Coronary artery (tissue), 2 donors: Measurements from ENCODE around the gene MAST4.
A peak's percentile ranks its signal among the peaks of the same experiment; 100 is the strongest.

Experiments used
- DNase-seq: peaks from one replicate; pipeline ENCODE4 v3.0.0-alpha.2; 2017; ENCODE audit warnings: low spot score
- H3K27ac ChIP-seq, 2 donors: fragments of 200-600 bp; sonication (generic); one replicate each; pipeline ENCODE4 v1.5.1; 2016 to 2019
- H3K4me3 ChIP-seq: fragments of 200-600 bp; sonication (generic); 2 replicates; pipeline ENCODE4 v1.5.1; 2016; ENCODE audit warnings: mild to moderate bottlenecking, moderate library complexity
- CTCF ChIP-seq: fragments of 200-600 bp; sonication (generic); IDR thresholded peaks from one replicate; pipeline ENCODE4 v1.5.1; 2019; ENCODE audit warnings: antibody characterized with exemption

MAST4 gene

DNA sequence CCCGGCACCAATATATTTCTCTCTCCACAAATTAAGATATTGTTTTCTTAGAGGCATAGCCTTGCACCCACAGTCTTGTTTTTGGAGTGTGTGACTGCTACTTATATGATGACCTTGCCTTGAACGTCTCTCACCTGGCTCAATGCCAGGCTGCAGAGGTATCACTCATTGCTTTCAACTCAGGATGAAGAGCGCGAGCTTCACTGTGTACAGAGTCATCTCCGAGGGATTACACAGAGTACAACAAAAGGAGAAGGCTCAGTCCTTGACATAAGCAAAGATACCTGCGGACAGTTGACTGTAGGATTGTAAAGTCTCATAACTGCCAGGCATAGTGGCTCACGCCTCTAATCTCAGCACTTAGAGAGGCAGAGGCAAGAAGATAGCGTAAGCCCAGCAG lies 546.6 kb downstream of the MAST4 start:
- no peak overlapping the region for H3K27ac ChIP-seq
- DNase-seq: no peak
- no peak for TF ChIP-seq CTCF
- no peak overlapping the region for H3K4me3 ChIP-seq

DNA sequence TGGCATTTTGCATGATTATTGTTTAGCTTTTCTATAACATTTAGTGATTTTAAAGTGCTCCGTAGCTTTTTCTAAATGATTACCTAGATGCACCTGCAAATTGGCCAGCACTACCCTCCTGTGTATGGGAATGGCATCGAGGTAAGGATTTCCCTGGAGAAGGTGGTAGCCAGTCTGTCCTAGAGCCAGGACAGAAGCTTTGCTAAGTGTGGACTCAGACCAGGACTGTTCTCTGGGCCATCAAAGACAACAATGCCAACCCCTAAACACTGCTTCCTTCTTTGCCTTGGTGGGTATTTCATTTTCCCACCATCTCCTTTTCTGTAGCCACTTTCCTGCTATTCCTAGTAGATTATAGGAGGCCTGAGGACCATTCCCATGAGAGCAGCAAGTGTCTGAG lies 547.4 kb downstream of the MAST4 start:
- no peak for DNase-seq
- no peak for TF ChIP-seq CTCF
- H3K27ac ChIP-seq: no peak overlapping the region
- no peak overlapping the region for H3K4me3 ChIP-seq

- no peak for DNase-seq
- no peak for TF ChIP-seq CTCF
- no peak overlapping the region for H3K4me3 ChIP-seq
- H3K27ac ChIP-seq: no peak overlapping the region
These were observed 548.0 kb downstream of the MAST4 start for GRCh38 chr5:67144183-67144639.

DNA sequence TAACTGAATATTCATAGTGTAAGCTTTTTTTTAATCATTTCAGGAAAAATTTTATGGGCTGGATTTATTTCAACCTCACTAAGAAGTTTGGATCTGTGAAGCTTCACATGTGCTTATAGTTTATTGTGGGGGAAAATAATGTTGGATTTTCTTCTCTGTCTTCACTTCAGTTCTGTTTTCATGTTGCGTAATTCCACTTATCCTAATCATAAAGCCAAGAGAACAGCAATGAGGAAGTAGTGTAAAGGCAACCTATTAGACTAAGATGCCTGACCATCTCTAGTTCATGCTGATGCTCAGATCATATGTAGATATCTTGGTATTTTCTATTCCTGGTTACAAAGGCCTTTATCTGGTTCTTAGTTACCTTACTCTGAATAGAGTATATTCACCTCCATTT lies 550.4 kb downstream of the MAST4 start:
- DNase-seq: no peak
- Histone ChIP-seq H3K27ac (no peak overlapping the region), H3K4me3 (no peak overlapping the region)
- TF ChIP-seq CTCF: no peak

- no peak overlapping the region for H3K4me3 ChIP-seq
- TF ChIP-seq CTCF: no peak
- H3K27ac ChIP-seq: no peak overlapping the region
- DNase-seq: no peak
These were observed 550.8 kb downstream of the MAST4 start for GRCh38 chr5:67146981-67147380.

DNA sequence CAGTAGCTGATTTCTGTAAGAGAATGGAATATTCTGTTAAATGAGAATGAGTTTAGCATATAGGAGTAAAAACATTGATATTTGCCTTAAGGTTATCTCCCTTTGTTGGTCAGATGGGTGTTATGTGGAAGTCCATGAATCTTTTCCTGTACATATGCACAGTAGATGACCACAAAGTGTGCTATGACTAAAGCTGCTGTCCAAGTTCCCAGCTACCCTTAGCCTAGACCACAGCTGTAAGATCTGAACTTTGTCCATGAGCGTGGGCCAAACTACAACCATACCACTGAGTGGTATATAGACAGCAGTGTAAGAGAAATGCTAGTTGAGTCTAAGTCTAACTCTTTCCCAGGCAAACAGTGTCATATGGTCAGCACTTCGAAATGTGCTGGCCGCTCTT lies 551.6 kb downstream of the MAST4 start:
- no peak overlapping the region for H3K27ac ChIP-seq
- no peak overlapping the region for H3K4me3 ChIP-seq
- no peak for TF ChIP-seq CTCF
- DNase-seq: no peak

- peak overlapping the region; percentile 23 for H3K4me3 ChIP-seq
- DNase-seq: no peak
- peak overlapping the region in 1 of 2 donors; percentile 5 for H3K27ac ChIP-seq
- no peak for TF ChIP-seq CTCF
These were observed 553.1 kb downstream of the MAST4 start for GRCh38 chr5:67149057-67149950.
